Hepatocyte (in vitro differentiated cells): ENCODE results near the gene PTPN3.

ENCODE experiments used
- EZH2 ChIP-seq: fragments of 200-600 bp; sonication (generic); IDR thresholded peaks from 2 replicates; pipeline ENCODE4 v1.6.1; 2016; ENCODE audit warnings: antibody characterized with exemption, mild to moderate bottlenecking, borderline replicate concordance
- TF ChIP-seq, protein P1 (sequence below): fragments of 200-600 bp; sonication (generic); IDR thresholded peaks from 2 replicates; pipeline ENCODE4 v1.5.1; 2016; ENCODE audit warnings: antibody characterized with exemption, mild to moderate bottlenecking; ENCODE audit not compliant: poor library complexity

GRCh38 chr9:109468927-109469326 is 29.2 kb downstream of the PTPN3 start:
- TF ChIP-seq, protein P1, sequence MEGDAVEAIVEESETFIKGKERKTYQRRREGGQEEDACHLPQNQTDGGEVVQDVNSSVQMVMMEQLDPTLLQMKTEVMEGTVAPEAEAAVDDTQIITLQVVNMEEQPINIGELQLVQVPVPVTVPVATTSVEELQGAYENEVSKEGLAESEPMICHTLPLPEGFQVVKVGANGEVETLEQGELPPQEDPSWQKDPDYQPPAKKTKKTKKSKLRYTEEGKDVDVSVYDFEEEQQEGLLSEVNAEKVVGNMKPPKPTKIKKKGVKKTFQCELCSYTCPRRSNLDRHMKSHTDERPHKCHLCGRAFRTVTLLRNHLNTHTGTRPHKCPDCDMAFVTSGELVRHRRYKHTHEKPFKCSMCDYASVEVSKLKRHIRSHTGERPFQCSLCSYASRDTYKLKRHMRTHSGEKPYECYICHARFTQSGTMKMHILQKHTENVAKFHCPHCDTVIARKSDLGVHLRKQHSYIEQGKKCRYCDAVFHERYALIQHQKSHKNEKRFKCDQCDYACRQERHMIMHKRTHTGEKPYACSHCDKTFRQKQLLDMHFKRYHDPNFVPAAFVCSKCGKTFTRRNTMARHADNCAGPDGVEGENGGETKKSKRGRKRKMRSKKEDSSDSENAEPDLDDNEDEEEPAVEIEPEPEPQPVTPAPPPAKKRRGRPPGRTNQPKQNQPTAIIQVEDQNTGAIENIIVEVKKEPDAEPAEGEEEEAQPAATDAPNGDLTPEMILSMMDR, result no peak
- no peak for TF ChIP-seq EZH2
